HEK293 (cell line): ENCODE measurements around the gene COL4A1.

Experiments
- CTCF ChIA-PET: fragments of 350-600 bp; formaldehyde crosslinking; extraction: SDS; loops from one replicate; lab custom pipeline; 2021; ENCODE audit warnings: antibody characterized with exemption; lab: Yijun Ruan, JAX
- POLR2A ChIA-PET: fragments of 300-600 bp; formaldehyde crosslinking; extraction: SDS; loops from one replicate; lab custom pipeline; 2020; ENCODE audit warnings: antibody characterized with exemption, inconsistent platforms; lab: Yijun Ruan, JAX
- H3K27ac ChIP-seq: fragments of 200-500 bp; sonication (Bioruptor generic); 2 replicates; pipeline ENCODE4 v1.5.1; 2014; ENCODE audit warnings: low read depth, low read length, control low read depth, inconsistent platforms; ENCODE audit errors: extremely low read depth
- H3K36me3 ChIP-seq, 2 experiments: fragments of 200-500 bp in 1 of 2; sonication (Bioruptor generic) in 1 of 2; 1 replicate in 1 of 2; 2 replicates in 1 of 2; pipeline ENCODE4 v1.5.1; 2014 to 2017; ENCODE audit warnings: inconsistent platforms in 2 of 2, low read length in 2 of 2; ENCODE audit not compliant: control insufficient read depth in 2 of 2, insufficient read depth in 1 of 2
- H3K4me1 ChIP-seq: fragments of 200-500 bp; sonication (Bioruptor generic); 2 replicates; pipeline ENCODE4 v1.5.1; 2014; ENCODE audit warnings: mild to moderate bottlenecking, low read length, inconsistent platforms; ENCODE audit not compliant: control insufficient read depth, insufficient read depth
- H3K4me3 ChIP-seq: 2 replicates; pipeline ENCODE4 v1.5.1; 2011; ENCODE audit warnings: low read depth, mild to moderate bottlenecking, control low read depth, low read length, moderate library complexity
- H3K9me3 ChIP-seq: fragments of 200-500 bp; sonication (Bioruptor generic); 2 replicates; pipeline ENCODE4 v1.5.1; 2014; ENCODE audit warnings: low read depth, low read length, inconsistent platforms; ENCODE audit not compliant: control insufficient read depth, insufficient read depth
- MEIS1 ChIP-seq: sonication (generic); formaldehyde crosslinking; IDR thresholded peaks from 2 replicates; pipeline ENCODE4 v1.8.1; 2022; ENCODE audit warnings: missing genetic modification reagents, mild to moderate bottlenecking, borderline replicate concordance
- PBX3 ChIP-seq: sonication (generic); formaldehyde crosslinking; IDR thresholded peaks from 2 replicates; pipeline ENCODE4 v1.8.1; 2022; ENCODE audit warnings: mild to moderate bottlenecking, moderate library complexity, missing genetic modification reagents
- PRDM2 ChIP-seq: fragments of 450-650 bp; formaldehyde crosslinking; IDR thresholded peaks from 2 replicates; pipeline ENCODE4 v1.5.1; 2016; ENCODE audit warnings: missing biosample characterization, missing genetic modification characterization, borderline replicate concordance
- TCF7L2 ChIP-seq: IDR thresholded peaks from 2 replicates; pipeline ENCODE4 v1.6.1; 2011; ENCODE audit warnings: low read depth, mild to moderate bottlenecking, inconsistent platforms, low read length, moderate library complexity, borderline replicate concordance
- ZBTB17 ChIP-seq: fragments of 450-650 bp; formaldehyde crosslinking; IDR thresholded peaks from 2 replicates; pipeline ENCODE4 v1.5.1; 2016; ENCODE audit warnings: missing biosample characterization, missing genetic modification characterization
- ZEB2 ChIP-seq: fragments of 450-650 bp; formaldehyde crosslinking; IDR thresholded peaks from 2 replicates; pipeline ENCODE4 v1.5.1; 2016; ENCODE audit warnings: missing biosample characterization, missing genetic modification characterization
- ZFP37 ChIP-seq: fragments of 450-650 bp; formaldehyde crosslinking; IDR thresholded peaks from 2 replicates; pipeline ENCODE4 v1.5.1; 2016; ENCODE audit warnings: missing biosample characterization, missing genetic modification characterization
- ZFP41 ChIP-seq: fragments of 450-650 bp; formaldehyde crosslinking; IDR thresholded peaks from 2 replicates; pipeline ENCODE4 v1.5.1; 2016; ENCODE audit warnings: missing biosample characterization, missing genetic modification characterization, borderline replicate concordance
- ZNF132 ChIP-seq: fragments of 450-650 bp; formaldehyde crosslinking; IDR thresholded peaks from 2 replicates; pipeline ENCODE4 v1.5.1; 2017; ENCODE audit warnings: missing biosample characterization, missing genetic modification characterization, borderline replicate concordance
- ZNF169 ChIP-seq: fragments of 450-650 bp; formaldehyde crosslinking; IDR thresholded peaks from 2 replicates; pipeline ENCODE4 v1.5.1; 2016; ENCODE audit warnings: missing biosample characterization, missing genetic modification characterization
- ZNF184 ChIP-seq: fragments of 450-650 bp; IDR thresholded peaks from 2 replicates; pipeline ENCODE4 v1.5.1; 2018; ENCODE audit warnings: missing biosample characterization, mild to moderate bottlenecking, missing genetic modification characterization
- ZNF19 ChIP-seq: fragments of 450-650 bp; formaldehyde crosslinking; IDR thresholded peaks from 2 replicates; pipeline ENCODE4; 2016; ENCODE audit warnings: missing biosample characterization, missing genetic modification characterization, low read depth
- ZNF324 ChIP-seq: fragments of 450-650 bp; formaldehyde crosslinking; IDR thresholded peaks from 2 replicates; pipeline ENCODE4 v1.5.1; 2016; ENCODE audit warnings: missing biosample characterization, missing genetic modification characterization
- ZNF449 ChIP-seq: fragments of 450-650 bp; formaldehyde crosslinking; IDR thresholded peaks from 2 replicates; pipeline ENCODE4 v1.5.1; 2017; ENCODE audit warnings: missing biosample characterization, mild to moderate bottlenecking, missing genetic modification characterization, moderate library complexity
- ZNF514 ChIP-seq: fragments of 450-650 bp; formaldehyde crosslinking; IDR thresholded peaks from 2 replicates; pipeline ENCODE4 v1.5.1; 2016; ENCODE audit warnings: missing biosample characterization, missing genetic modification characterization
- ZNF580 ChIP-seq: fragments of 450-650 bp; formaldehyde crosslinking; IDR thresholded peaks from 2 replicates; pipeline ENCODE4 v1.5.1; 2016; ENCODE audit warnings: missing biosample characterization, missing genetic modification characterization
- ZNF600 ChIP-seq: fragments of 450-650 bp; formaldehyde crosslinking; IDR thresholded peaks from 2 replicates; pipeline ENCODE4 v1.5.1; 2016; ENCODE audit warnings: missing biosample characterization, missing genetic modification characterization
- ZNF623 ChIP-seq: fragments of 450-650 bp; formaldehyde crosslinking; IDR thresholded peaks from 2 replicates; pipeline ENCODE4 v1.5.1; 2016; ENCODE audit warnings: missing biosample characterization, missing genetic modification characterization
- ZNF645 ChIP-seq: fragments of 450-650 bp; formaldehyde crosslinking; IDR thresholded peaks from 2 replicates; pipeline ENCODE4; 2016; ENCODE audit warnings: missing biosample characterization, missing genetic modification characterization
- ZNF704 ChIP-seq: fragments of 450-650 bp; formaldehyde crosslinking; IDR thresholded peaks from 2 replicates; pipeline ENCODE4 v1.5.1; 2016; ENCODE audit warnings: missing biosample characterization, missing genetic modification characterization
- ZNF707 ChIP-seq: fragments of 450-650 bp; formaldehyde crosslinking; IDR thresholded peaks from 2 replicates; pipeline ENCODE4 v1.5.1; 2016; ENCODE audit warnings: missing biosample characterization, missing genetic modification characterization

The COL4A1 gene

GRCh38 chr13:110261166-110262081 lies 45.5 kb downstream of the COL4A1 start:
- no peaks in the 10 kb centered on the region for H3K9me3 ChIP-seq
- no peak overlapping the region for H3K4me3 ChIP-seq
- no peak overlapping the region for H3K27ac ChIP-seq
- TF ChIP-seq ZNF600 (tag by site-specific recombination) (no peak), ZFP37 (tag by site-specific recombination) (no peak), ZEB2 (tag by site-specific recombination) (no peak), ZNF645 (no peak), ZNF184 (tag by site-specific recombination) (no peak), ZNF623 (tag by site-specific recombination) (no peak), ZNF19 (tag by site-specific recombination) (no peak), ZFP41 (tag by site-specific recombination) (no peak), TCF7L2 (no peak), ZNF169 (tag by site-specific recombination) (no peak), ZNF324 (tag by site-specific recombination) (no peak), ZNF514 (tag by site-specific recombination) (no peak), ZNF132 (tag by site-specific recombination) (no peak), ZNF580 (tag by site-specific recombination) (no peak), ZNF704 (no peak), PBX3 (CRISPR knock-in tag) (no peak), MEIS1 (CRISPR knock-in tag) (no peak), ZBTB17 (no peak), ZNF707 (no peak)
- TF ChIP-seq, all 188 proteins: peak for 0
- H3K36me3 ChIP-seq = no peaks in the 10 kb centered on the region
- no peaks in the 10 kb centered on the region for H3K4me1 ChIP-seq
- POLR2A ChIA-PET = no interaction called here
- CTCF ChIA-PET = interaction anchor here (0.6 to 1.5 kb wide), 3 partner anchors 14 to 41 kb away, joined by 3 read pairs; no protein-coding TSS in a partner anchor

GRCh38 chr13:110259651-110260050 lies 47.3 kb downstream of the COL4A1 start:
- H3K4me3 ChIP-seq = no peak overlapping the region
- POLR2A ChIA-PET = no interaction called here
- no peaks in the 10 kb centered on the region for H3K36me3 ChIP-seq
- H3K9me3 ChIP-seq = no peaks in the 10 kb centered on the region
- CTCF ChIA-PET = no interaction called here
- H3K4me1 ChIP-seq = no peaks in the 10 kb centered on the region
- H3K27ac ChIP-seq = no peak overlapping the region
- TF ChIP-seq ZNF19 (tag by site-specific recombination) (no peak), ZNF449 (tag by site-specific recombination) (no peak), PRDM2 (tag by site-specific recombination) (no peak)
